A673 (cell line): ENCODE data around the gene RBM41. TPM values are rescaled to one million over a fixed set of nuclear protein-coding genes. Genes with fewer than 3 reads are reported as not detected.
"Not testable (repeated sequence)": the region's sequence is repeated elsewhere in the genome, so short reads cannot be mapped to it uniquely, and the experiment has no call there.

ENCODE experiments used
- BruUV-seq: library from RNA; stranded (reverse); fragments of 400-500 nt; replicated peaks from 2 replicates; lab custom pipeline; 2021; lab: Mats Ljungman, UMichigan
- CTCF ChIA-PET: fragments of 300-600 bp; sonication (Branson Sonifier 250); formaldehyde crosslinking; loops from one replicate; lab custom pipeline; 2022; ENCODE audit warnings: antibody characterized with exemption; lab: Charles Lee
- POLR2A ChIA-PET: fragments of 300-600 bp; sonication (Branson Sonifier 250); formaldehyde crosslinking; loops from one replicate; lab custom pipeline; 2022; ENCODE audit warnings: antibody characterized with exemption; ENCODE audit not compliant: low non-redundant PET; lab: Charles Lee
- DNase-seq: peaks from one replicate; pipeline ENCODE4 v3.0.0-alpha.2; 2015; ENCODE audit warnings: low spot score
- H3K27ac ChIP-seq: fragments of 200-600 bp; sonication (generic); 2 replicates; pipeline ENCODE4 v1.5.1; 2016; ENCODE audit warnings: mixed run types, low read depth, mild to moderate bottlenecking, mixed read lengths, antibody characterized with exemption, low read length; ENCODE audit not compliant: poor library complexity, severe bottlenecking
- H3K27me3 ChIP-seq: fragments of 200-600 bp; sonication (generic); replicated peaks from 2 replicates; pipeline ENCODE4 v1.6.1; 2017; ENCODE audit warnings: mixed run types, low read depth, mild to moderate bottlenecking, mixed read lengths, antibody characterized with exemption, low read length; ENCODE audit not compliant: insufficient read depth, poor library complexity
- H3K36me3 ChIP-seq: fragments of 200-600 bp; sonication (generic); 2 replicates; pipeline ENCODE4 v1.6.1; 2016; ENCODE audit warnings: mixed run types, mild to moderate bottlenecking, mixed read lengths, antibody characterized with exemption, low read length; ENCODE audit not compliant: insufficient read depth, poor library complexity, severe bottlenecking
- H3K4me1 ChIP-seq: fragments of 200-600 bp; sonication (generic); 2 replicates; pipeline ENCODE4 v1.6.1; 2017; ENCODE audit warnings: mixed run types, mild to moderate bottlenecking, mixed read lengths, antibody characterized with exemption, low read length; ENCODE audit not compliant: insufficient read depth, poor library complexity, severe bottlenecking
- H3K4me3 ChIP-seq: fragments of 200-600 bp; sonication (generic); 2 replicates; pipeline ENCODE4 v1.5.1; 2016; ENCODE audit warnings: low read depth, mixed run types, mild to moderate bottlenecking, mixed read lengths, low read length; ENCODE audit not compliant: poor library complexity, severe bottlenecking
- H3K9me3 ChIP-seq: fragments of 200-600 bp; sonication (generic); 2 replicates; pipeline ENCODE4 v1.6.1; 2016; ENCODE audit warnings: mixed run types, low read depth, mild to moderate bottlenecking, mixed read lengths, antibody characterized with exemption, low read length; ENCODE audit not compliant: poor library complexity, severe bottlenecking
- CTCF ChIP-seq: fragments of 300-800, 200-600 bp; sonication (generic); conservative IDR thresholded peaks from 2 replicates; pipeline ENCODE4 v1.5.1; 2017; ENCODE audit warnings: low read depth, mild to moderate bottlenecking, antibody characterized with exemption, low read length, moderate library complexity, mixed read lengths
- EZH2 ChIP-seq: fragments of 200-600 bp; sonication (generic); IDR thresholded peaks from 2 replicates; pipeline ENCODE4 v1.6.1; 2017; ENCODE audit warnings: borderline replicate concordance, low read depth, mild to moderate bottlenecking, mixed read lengths, antibody characterized with exemption, low read length; ENCODE audit not compliant: poor library complexity, severe bottlenecking
- intact Hi-C: fragments of 100-400 bp; cut with micrococcal nuclease; formaldehyde crosslinking; loops from one replicate; pipeline ENCODE4 v1.10.0; 2022; ENCODE audit not compliant: unreplicated experiment
- total RNA-seq: library from RNA; stranded (reverse); gene quantifications from 2 replicates; pipeline ENCODE4 v1.2.3, GENCODE V29; 2021

The RBM41 gene
- total RNA-seq, 1 experiment from 2014 or later = 19.0 TPM

GRCh38 chrX:107155621-107156430 is 37.2 kb upstream of the RBM41 start:
- H3K9me3 ChIP-seq, intact Hi-C loops, H3K4me3 ChIP-seq, H3K27me3 ChIP-seq, DNase-seq, H3K4me1 ChIP-seq, CTCF ChIA-PET, H3K36me3 ChIP-seq, BruUV-seq, H3K27ac ChIP-seq, POLR2A ChIA-PET: not testable (repeated sequence)

GRCh38 chrX:107154787-107155620 is 36.4 kb upstream of the RBM41 start:
- peak; percentile 12 for DNase-seq
- Histone ChIP-seq H3K36me3 (no peaks in the 10 kb centered on the region), H3K4me1 (no peaks in the 10 kb centered on the region), H3K27me3 (no peaks in the 10 kb centered on the region), H3K4me3 (no peak overlapping the region), H3K27ac (no peak overlapping the region), H3K9me3 (no peaks in the 10 kb centered on the region)
- CTCF ChIA-PET = no interaction called here
- intact Hi-C loops = no loop called here
- TF ChIP-seq EZH2 = no peak
- TF ChIP-seq CTCF = no peak
- BruUV-seq = no TSS peak
- POLR2A ChIA-PET = no interaction called here

- Histone ChIP-seq H3K36me3 (no peaks in the 10 kb centered on the region), H3K27ac (no peak overlapping the region), H3K4me3 (no peak overlapping the region), H3K4me1 (no peaks in the 10 kb centered on the region), H3K9me3 (no peaks in the 10 kb centered on the region), H3K27me3 (no peaks in the 10 kb centered on the region)
- no peak for TF ChIP-seq EZH2
- no peak for TF ChIP-seq CTCF
- POLR2A ChIA-PET = no interaction called here
- intact Hi-C loops = no loop called here
- DNase-seq = no peak
- CTCF ChIA-PET = no interaction called here
- no TSS peak for BruUV-seq
These were observed 34.4 kb upstream of the RBM41 start for GRCh38 chrX:107153005-107153404.
